ENCODE results near the gene ZNF331. TPM values are rescaled to one million over a fixed set of nuclear protein-coding genes. Genes with fewer than 3 reads are reported as not detected.
"Not testable (repeated sequence)": the region's sequence is repeated elsewhere in the genome, so short reads cannot be mapped to it uniquely, and the experiment has no call there.

The ZNF331 gene
- total RNA-seq, 5 donors from 2014 or later (not counting 1 experiment from before 2014, with no cell fraction given), result 35.9 to 455 (median 48.5) TPM

- Histone ChIP-seq H3K4me1 (ENCODE audit: control insufficient read depth in 1 of 2, extremely low read depth in 1 of 2, insufficient read depth in 2 of 2, low read length in 2 of 2) (no peaks in the 10 kb centered on the region), H3K9me3 (no peaks in the 10 kb centered on the region), H3K4me3 (ENCODE audit: control insufficient read depth in 1 of 2, extremely low read depth in 1 of 2, low read length in 1 of 2) (no peak overlapping the region), H3K36me3 (ENCODE audit: control insufficient read depth in 2 of 2, extremely low read depth in 1 of 2, insufficient read depth in 1 of 2, low read length in 1 of 2) (no peaks in the 10 kb centered on the region), H3K27ac (ENCODE audit: low read length) (no peak overlapping the region), H3K27me3 (replicated peaks in 1 of 2; ENCODE audit: control insufficient read depth in 2 of 2, extremely low read depth in 1 of 2, insufficient read depth in 2 of 2, low read length in 1 of 2) (peaks cover 0 to 2% of the 10 kb centered on the region in 2 experiments)
- Mint-ChIP-seq H3K27me3 (peaks cover 15 to 17% of the 10 kb centered on the region in 2 donors), H3K4me1 (peaks cover 0 to 2% (median 0%) of the 10 kb centered on the region in 3 donors), H3K9me3 (peaks cover 0 to 3% (median 1%) of the 10 kb centered on the region in 3 donors), H3K4me3 (no peak overlapping the region), H3K36me3 (no peaks in the 10 kb centered on the region), H3K27ac (no peak overlapping the region)
- no CpG with 5 or more reads among the region's 2 CpGs for WGBS (ENCODE audit: insufficient coverage)
- ChIA-PET POLR2A (no interaction called here), CTCF (no interaction called here)
- ATAC-seq (replicated peaks in 1 of 4) (no peak), DNase-seq (no peak)
These were observed 26.6 kb upstream of the ZNF331 start for GRCh38 chr19:53511357-53511756.

- Mint-ChIP-seq H3K4me1 (peaks cover 0 to 2% (median 0%) of the 10 kb centered on the region in 3 donors), H3K27me3 (peaks cover 12 to 14% of the 10 kb centered on the region in 2 donors), H3K27ac (no peak overlapping the region), H3K9me3 (peaks cover 0 to 3% (median under 1%) of the 10 kb centered on the region in 3 donors), H3K36me3 (no peaks in the 10 kb centered on the region), H3K4me3 (no peak overlapping the region)
- WGBS (ENCODE audit: insufficient coverage), result 33% methylated on average over 9 of the region's 11 CpGs
- no peak overlapping the region for H3K4me3 ChIP-seq (ENCODE audit: control insufficient read depth in 1 of 2, extremely low read depth in 1 of 2, low read length in 1 of 2)
- H3K36me3 ChIP-seq (ENCODE audit: control insufficient read depth in 2 of 2, extremely low read depth in 1 of 2, insufficient read depth in 1 of 2, low read length in 1 of 2), result no peaks in the 10 kb centered on the region
- H3K4me1 ChIP-seq (ENCODE audit: control insufficient read depth in 1 of 2, extremely low read depth in 1 of 2, insufficient read depth in 2 of 2, low read length in 2 of 2), result no peaks in the 10 kb centered on the region
- no peaks in the 10 kb centered on the region for H3K27me3 ChIP-seq (replicated peaks in 1 of 2; ENCODE audit: control insufficient read depth in 2 of 2, extremely low read depth in 1 of 2, insufficient read depth in 2 of 2, low read length in 1 of 2)
- ChIA-PET POLR2A (no interaction called here), CTCF (no interaction called here)
- no peaks in the 10 kb centered on the region for H3K9me3 ChIP-seq
- peak in 31 of 35 experiments; percentile 16 to 66 (median 35) for DNase-seq
- peak; percentile 55 to 68 (median 63) for ATAC-seq (replicated peaks in 1 of 4)
- H3K27ac ChIP-seq (ENCODE audit: low read length), result no peak overlapping the region
These were observed 26.0 kb upstream of the ZNF331 start for GRCh38 chr19:53511933-53512374.

DNA sequence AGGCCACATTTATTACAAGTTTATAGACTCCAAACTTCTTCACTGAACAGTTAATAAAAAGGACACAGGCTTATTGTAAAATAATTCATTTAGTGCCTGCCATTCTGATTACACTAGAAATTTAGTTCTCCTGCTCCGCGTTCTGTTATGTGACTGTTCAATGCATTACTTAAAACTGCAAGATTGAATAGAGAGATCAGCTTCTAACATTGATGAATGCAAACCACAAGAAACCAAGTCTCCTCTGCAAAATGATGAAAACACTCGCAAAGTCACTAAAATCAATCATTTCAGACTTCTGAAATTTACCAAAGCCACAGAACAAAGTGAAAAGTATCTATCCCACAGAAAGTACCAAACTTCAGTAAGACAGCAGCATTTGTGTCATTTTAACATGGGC is 22.9 kb upstream of the ZNF331 start:
- H3K9me3 ChIP-seq; H3K36me3 Mint-ChIP-seq; H3K27ac ChIP-seq (ENCODE audit: low read length); H3K4me3 ChIP-seq (ENCODE audit: control insufficient read depth in 1 of 2, extremely low read depth in 1 of 2, low read length in 1 of 2); ATAC-seq (replicated peaks in 1 of 4); H3K4me3 Mint-ChIP-seq; POLR2A ChIA-PET; H3K27ac Mint-ChIP-seq; H3K4me1 ChIP-seq (ENCODE audit: control insufficient read depth in 1 of 2, extremely low read depth in 1 of 2, insufficient read depth in 2 of 2, low read length in 2 of 2); CTCF ChIA-PET; DNase-seq; H3K4me1 Mint-ChIP-seq; H3K36me3 ChIP-seq (ENCODE audit: control insufficient read depth in 2 of 2, extremely low read depth in 1 of 2, insufficient read depth in 1 of 2, low read length in 1 of 2); H3K27me3 Mint-ChIP-seq; H3K27me3 ChIP-seq (replicated peaks in 1 of 2; ENCODE audit: control insufficient read depth in 2 of 2, extremely low read depth in 1 of 2, insufficient read depth in 2 of 2, low read length in 1 of 2): not testable (repeated sequence)
- no CpG with 5 or more reads among the region's 3 CpGs for WGBS (ENCODE audit: insufficient coverage)
- H3K9me3 Mint-ChIP-seq, result peaks cover 9 to 18% (median 9%) of the 10 kb centered on the region in 3 donors

DNA sequence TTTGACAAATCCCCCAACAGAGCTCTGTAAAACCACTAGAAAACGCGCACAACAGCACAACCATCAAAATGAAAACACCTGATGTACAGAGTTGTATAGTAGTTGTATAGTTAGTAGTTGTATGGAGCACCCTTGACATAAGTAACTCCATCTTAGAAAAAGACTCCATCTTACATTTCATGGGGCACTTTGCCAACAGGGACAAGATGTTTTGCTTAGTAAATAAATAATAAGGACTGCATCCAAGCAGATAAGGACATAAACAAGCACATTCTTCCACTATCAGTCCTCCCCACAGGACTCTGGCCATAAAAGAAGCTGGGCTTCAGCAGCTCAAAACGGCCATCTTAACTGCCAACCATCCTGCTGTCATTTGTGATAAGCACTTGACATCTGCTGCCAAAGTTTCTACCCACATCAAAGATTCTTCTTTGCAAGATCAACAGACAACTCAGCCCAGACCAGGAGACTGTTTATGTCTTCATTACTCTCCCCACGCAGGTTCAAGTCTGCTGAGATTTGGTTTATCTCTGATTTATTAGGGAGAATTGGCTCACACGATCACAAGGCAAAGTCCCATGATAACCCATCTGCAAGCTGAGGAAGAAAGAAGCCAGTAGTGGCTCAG is 20.7 kb upstream of the ZNF331 start:
- no peaks in the 10 kb centered on the region for H3K9me3 ChIP-seq
- no peak overlapping the region for H3K4me3 ChIP-seq (ENCODE audit: control insufficient read depth in 1 of 2, extremely low read depth in 1 of 2, low read length in 1 of 2)
- no peak overlapping the region for H3K27ac ChIP-seq (ENCODE audit: low read length)
- H3K36me3 ChIP-seq (ENCODE audit: control insufficient read depth in 2 of 2, extremely low read depth in 1 of 2, insufficient read depth in 1 of 2, low read length in 1 of 2), result no peaks in the 10 kb centered on the region
- CTCF ChIA-PET, result no interaction called here
- no peaks in the 10 kb centered on the region for H3K27me3 ChIP-seq (replicated peaks in 1 of 2; ENCODE audit: control insufficient read depth in 2 of 2, extremely low read depth in 1 of 2, insufficient read depth in 2 of 2, low read length in 1 of 2)
- H3K36me3 Mint-ChIP-seq, result peaks cover 2% of the 10 kb centered on the region
- DNase-seq (no peak), ATAC-seq (replicated peaks in 1 of 4) (no peak)
- H3K27ac Mint-ChIP-seq, result no peak overlapping the region
- H3K9me3 Mint-ChIP-seq, result peaks cover 9 to 18% (median 9%) of the 10 kb centered on the region in 3 donors
- H3K4me3 Mint-ChIP-seq, result no peak overlapping the region
- peaks cover 14 to 16% (median 15%) of the 10 kb centered on the region in 3 donors for H3K4me1 Mint-ChIP-seq
- no peaks in the 10 kb centered on the region for H3K27me3 Mint-ChIP-seq
- WGBS (ENCODE audit: insufficient coverage), result 25% methylated on average over 2 of the region's 5 CpGs
- POLR2A ChIA-PET, result interaction anchor here in 1 of 2 donors (0.6 kb wide), 1 partner anchor 209 kb away, joined by 8 read pairs; no protein-coding TSS in a partner anchor
- peaks cover 2 to 19% of the 10 kb centered on the region in 2 experiments for H3K4me1 ChIP-seq (ENCODE audit: control insufficient read depth in 1 of 2, extremely low read depth in 1 of 2, insufficient read depth in 2 of 2, low read length in 2 of 2)

DNA sequence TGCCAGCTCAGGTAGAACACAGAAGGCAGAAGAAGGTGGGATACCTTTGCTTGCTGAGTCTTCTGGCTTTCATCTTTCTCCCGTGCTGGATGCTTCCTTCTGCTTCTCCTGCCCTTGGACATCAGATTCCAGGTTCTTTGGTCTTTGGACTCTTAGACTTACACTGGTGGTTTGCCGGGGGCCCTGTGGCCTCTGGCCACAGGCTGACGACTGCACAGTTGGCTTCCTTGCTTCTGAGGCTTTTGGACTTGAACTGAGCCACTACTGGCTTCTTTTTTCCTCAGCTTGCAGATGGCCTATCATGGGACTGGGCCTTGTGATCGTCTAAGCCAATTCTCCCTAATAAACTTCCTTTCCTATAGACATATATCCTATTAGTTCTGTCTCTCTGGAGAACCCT is 19.8 kb upstream of the ZNF331 start:
- ATAC-seq (replicated peaks in 1 of 4) (no peak), DNase-seq (no peak)
- Mint-ChIP-seq H3K4me1 (peaks cover 14 to 22% (median 20%) of the 10 kb centered on the region in 3 donors), H3K4me3 (no peak overlapping the region), H3K27ac (no peak overlapping the region), H3K9me3 (peaks cover 9 to 22% (median 9%) of the 10 kb centered on the region in 3 donors), H3K36me3 (peaks cover 7% of the 10 kb centered on the region), H3K27me3 (no peaks in the 10 kb centered on the region)
- CTCF ChIA-PET, result no interaction called here
- 83% methylated on average over 4 of the region's 4 CpGs for WGBS (ENCODE audit: insufficient coverage)
- H3K4me1 ChIP-seq (ENCODE audit: control insufficient read depth in 1 of 2, extremely low read depth in 1 of 2, insufficient read depth in 2 of 2, low read length in 2 of 2), result peaks cover 2 to 19% of the 10 kb centered on the region in 2 experiments
- H3K9me3 ChIP-seq, result no peaks in the 10 kb centered on the region
- no peak overlapping the region for H3K4me3 ChIP-seq (ENCODE audit: control insufficient read depth in 1 of 2, extremely low read depth in 1 of 2, low read length in 1 of 2)
- no peak overlapping the region for H3K27ac ChIP-seq (ENCODE audit: low read length)
- H3K36me3 ChIP-seq (ENCODE audit: control insufficient read depth in 2 of 2, extremely low read depth in 1 of 2, insufficient read depth in 1 of 2, low read length in 1 of 2), result no peaks in the 10 kb centered on the region
- POLR2A ChIA-PET, result no interaction called here
- no peaks in the 10 kb centered on the region for H3K27me3 ChIP-seq (replicated peaks in 1 of 2; ENCODE audit: control insufficient read depth in 2 of 2, extremely low read depth in 1 of 2, insufficient read depth in 2 of 2, low read length in 1 of 2)

DNA sequence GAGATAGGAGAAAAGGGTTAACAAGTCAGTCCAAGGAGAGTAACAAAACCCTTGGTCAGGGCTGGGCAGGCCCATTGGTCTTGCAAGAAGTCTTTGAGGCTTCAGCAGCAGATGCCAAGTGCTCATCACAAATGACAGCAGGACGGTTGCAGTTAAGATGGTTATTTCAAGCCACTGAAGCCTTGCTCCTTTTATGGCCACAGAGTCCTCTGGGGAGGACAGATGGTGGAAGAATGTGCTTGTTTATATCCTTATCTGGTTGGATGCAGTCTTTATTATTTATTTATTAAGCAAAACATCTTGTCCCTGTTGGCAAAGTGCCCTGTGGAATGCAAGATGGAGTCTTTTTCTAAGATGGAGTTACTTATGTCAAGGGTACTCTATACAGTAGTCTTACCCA is 19.2 kb upstream of the ZNF331 start:
- no peaks in the 10 kb centered on the region for H3K27me3 ChIP-seq (replicated peaks in 1 of 2; ENCODE audit: control insufficient read depth in 2 of 2, extremely low read depth in 1 of 2, insufficient read depth in 2 of 2, low read length in 1 of 2)
- POLR2A ChIA-PET, result no interaction called here
- H3K36me3 ChIP-seq (ENCODE audit: control insufficient read depth in 2 of 2, extremely low read depth in 1 of 2, insufficient read depth in 1 of 2, low read length in 1 of 2), result no peaks in the 10 kb centered on the region
- CTCF ChIA-PET, result no interaction called here
- H3K4me3 Mint-ChIP-seq, result peak overlapping the region in 2 of 3 donors; percentile 6 to 29
- H3K9me3 ChIP-seq, result no peaks in the 10 kb centered on the region
- H3K27ac ChIP-seq (ENCODE audit: low read length), result no peak overlapping the region
- peaks cover 14 to 22% (median 20%) of the 10 kb centered on the region in 3 donors for H3K4me1 Mint-ChIP-seq
- H3K4me3 ChIP-seq (ENCODE audit: control insufficient read depth in 1 of 2, extremely low read depth in 1 of 2, low read length in 1 of 2), result no peak overlapping the region
- peaks cover 2 to 19% of the 10 kb centered on the region in 2 experiments for H3K4me1 ChIP-seq (ENCODE audit: control insufficient read depth in 1 of 2, extremely low read depth in 1 of 2, insufficient read depth in 2 of 2, low read length in 2 of 2)
- WGBS (ENCODE audit: insufficient coverage), result 17% methylated on average over 1 of the region's 1 CpG
- no peak overlapping the region for H3K27ac Mint-ChIP-seq
- H3K27me3 Mint-ChIP-seq, result no peaks in the 10 kb centered on the region
- H3K9me3 Mint-ChIP-seq, result peaks cover 9 to 22% (median 9%) of the 10 kb centered on the region in 3 donors
- DNase-seq, result no peak
- ATAC-seq (replicated peaks in 1 of 4), result no peak
- H3K36me3 Mint-ChIP-seq, result peaks cover 12% of the 10 kb centered on the region

Data from T-cell (primary cell).